Putamen (tissue), 1 donor: ENCODE data around the gene SPCS2.
"Not testable (repeated sequence)": the region's sequence is repeated elsewhere in the genome, so short reads cannot be mapped to it uniquely, and the experiment has no call there.

Experiments
- DNase-seq: peaks from one replicate; pipeline ENCODE4 v3.0.0-alpha.2; 2016; ENCODE audit warnings: low spot score

Gene SPCS2

DNA sequence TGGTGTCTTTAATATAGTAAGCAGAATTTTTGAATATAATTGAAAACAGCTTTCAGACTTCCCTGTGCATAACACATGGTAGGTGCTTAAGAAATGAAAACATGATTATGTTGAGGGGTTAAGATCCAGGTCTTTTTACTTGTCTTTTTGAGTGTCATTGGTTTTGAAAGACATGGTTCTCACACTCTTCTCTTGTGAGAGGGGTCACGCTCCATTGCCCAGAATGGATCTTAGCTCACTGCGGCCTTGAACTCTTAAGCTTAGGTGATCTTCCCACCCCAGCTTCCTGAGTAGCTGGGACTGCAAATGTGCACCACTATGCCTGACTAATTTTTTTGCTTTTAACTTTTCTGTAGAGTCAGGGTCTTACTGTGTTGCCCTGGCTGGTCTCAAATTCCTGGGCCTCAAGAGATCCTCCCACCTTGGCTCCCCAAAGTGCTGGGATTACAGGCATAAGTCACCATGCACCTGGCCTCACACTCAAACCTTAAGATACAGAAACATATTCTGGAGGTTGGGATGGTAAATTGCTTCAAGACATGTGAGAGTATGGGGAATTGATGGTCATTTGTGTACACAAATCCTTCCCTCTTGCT, 1.4 kb downstream of the SPCS2 start:
- DNase-seq, result no peak

GRCh38 chr11:74951226-74951625, 2.2 kb downstream of the SPCS2 start:
- no peak for DNase-seq

GRCh38 chr11:74952752-74953151, 3.7 kb downstream of the SPCS2 start:
- DNase-seq, result peak; percentile 34

DNA sequence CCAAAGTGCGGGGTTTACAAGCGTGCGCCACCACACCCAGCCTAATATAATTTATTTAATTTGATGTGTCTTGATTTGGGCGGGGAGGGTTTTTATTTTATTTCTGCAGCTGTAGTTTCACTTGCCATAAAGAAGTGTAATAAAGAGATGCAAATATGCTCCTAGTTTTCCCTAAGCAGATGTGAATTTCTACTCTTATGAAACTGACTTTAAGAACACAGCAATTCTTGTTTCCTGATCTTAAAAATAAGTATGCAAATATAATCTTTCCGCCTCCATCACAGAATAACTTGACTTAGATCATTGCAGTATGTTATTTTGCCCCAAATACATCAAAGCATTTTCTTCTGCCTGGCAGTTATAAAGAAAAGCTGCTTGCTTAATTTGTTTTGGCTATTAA, 4.4 kb downstream of the SPCS2 start:
- DNase-seq, result no peak

DNA sequence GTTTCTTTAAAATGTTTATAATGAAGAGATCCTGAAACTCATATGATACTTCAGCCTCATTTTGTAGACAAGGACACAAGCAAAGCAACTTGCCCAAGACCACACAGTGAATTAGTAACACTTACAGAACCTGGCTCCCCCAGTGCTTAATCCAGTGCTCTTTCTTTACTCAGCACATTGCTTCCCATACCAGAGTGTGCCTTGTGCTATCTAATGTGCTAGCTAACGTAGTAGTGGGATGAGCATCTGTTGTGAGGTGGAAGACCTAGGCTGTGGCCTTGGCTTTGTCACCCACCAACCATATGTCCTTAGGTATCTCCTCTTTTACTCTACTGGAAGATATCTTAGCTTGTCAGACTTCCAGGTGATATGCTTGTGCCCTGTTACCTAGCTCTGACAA, 5.1 kb downstream of the SPCS2 start:
- no peak for DNase-seq

- no peak for DNase-seq
Observed at GRCh38 chr11:74956397-74957015, 7.4 kb downstream of the SPCS2 start.

DNA sequence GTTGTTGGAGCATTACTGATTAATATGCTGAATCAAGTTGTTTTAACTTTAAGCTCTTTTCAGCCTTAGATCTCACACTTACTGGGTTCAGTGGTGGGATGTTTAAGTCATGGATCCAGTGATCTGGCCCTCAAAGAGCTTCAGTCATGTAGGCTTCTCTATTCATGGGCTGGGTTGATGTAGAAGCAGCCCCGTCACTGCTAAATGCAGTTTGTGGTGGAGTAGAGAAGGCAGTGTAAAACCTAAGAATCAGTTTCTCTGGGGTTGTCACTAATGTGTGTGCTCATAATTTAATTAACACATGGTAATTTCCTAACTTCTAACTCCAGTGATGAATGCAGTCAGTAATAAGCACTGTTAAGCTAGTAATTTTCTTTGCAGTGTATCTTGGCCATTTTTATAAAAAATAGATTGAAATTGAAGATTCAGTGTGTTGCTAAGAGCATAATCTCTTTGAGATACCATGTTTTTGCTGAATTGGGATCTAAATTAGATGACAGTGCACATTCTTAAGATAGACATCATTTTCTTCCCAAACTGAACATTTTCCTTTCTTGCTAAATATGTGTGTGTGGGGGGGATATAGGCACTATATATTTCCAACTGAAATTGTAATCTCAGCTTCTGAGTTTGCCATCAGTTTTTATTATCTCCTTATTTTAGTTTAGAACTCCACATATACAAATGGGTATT, 9.0 kb downstream of the SPCS2 start:
- DNase-seq, result no peak

DNA sequence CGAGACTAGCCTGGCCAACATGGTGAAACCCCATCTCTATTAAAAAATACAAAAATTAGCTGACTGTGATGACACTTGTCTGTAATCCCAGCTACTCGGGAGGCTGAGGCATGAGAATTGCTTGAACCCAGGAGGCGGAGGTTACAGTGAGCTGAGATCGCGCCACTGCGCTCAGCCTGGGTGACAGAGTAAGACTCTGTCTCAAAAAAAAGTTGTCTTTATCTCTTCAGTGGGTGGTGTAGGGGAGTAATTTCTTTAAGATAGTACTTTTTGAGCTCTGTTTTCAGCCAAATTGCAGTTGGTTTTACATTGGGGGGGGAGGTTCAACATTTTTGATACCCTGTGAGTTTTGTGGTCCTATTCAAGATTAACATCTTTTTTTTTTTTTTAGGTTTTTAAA, 11.1 kb downstream of the SPCS2 start:
- DNase-seq, result not testable (repeated sequence)

DNA sequence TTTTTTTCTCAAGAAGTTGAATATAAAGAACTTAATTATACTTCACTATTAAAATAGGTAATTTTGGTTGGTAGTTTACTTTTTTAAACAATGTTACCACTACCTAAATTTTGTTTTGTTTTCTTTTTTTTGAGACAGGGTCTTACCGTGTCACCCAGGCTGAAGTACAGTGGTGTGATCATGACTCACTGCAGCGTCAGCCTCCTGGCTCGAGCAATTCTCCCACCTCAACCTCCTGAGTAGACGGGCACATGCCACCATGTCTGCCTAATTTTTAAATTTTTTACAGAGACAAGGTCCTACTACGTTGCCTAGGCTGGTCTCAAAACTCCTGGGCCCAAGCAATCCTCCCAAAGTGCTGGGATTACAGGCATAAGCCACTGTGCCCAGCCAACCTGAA, 17.6 kb downstream of the SPCS2 start:
- DNase-seq, result no peak

DNA sequence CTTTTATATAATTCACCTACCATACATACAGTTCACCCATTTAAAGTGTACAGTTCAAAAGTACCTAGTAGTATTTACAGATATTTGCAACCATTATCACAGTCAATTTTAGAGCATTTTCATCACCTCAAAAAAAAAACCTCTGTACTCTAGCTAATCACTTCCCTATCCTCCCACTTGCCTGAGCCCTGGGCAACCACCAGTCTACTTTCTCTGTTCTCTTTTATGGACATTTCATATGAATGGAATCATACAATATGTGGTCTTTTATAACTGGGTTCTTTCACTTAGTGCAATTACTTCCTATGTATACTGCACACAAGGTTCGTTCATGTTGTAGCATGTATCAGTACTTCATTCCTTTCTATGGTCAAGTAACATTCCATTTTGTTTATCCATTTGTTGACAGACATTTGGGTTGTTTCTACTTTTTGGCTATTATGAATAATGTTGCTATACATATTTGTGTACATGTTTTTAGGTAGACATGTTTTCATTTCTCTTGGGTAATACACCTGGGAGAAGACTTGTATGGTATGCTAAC, 21.9 kb downstream of the SPCS2 start:
- DNase-seq, result no peak

DNA sequence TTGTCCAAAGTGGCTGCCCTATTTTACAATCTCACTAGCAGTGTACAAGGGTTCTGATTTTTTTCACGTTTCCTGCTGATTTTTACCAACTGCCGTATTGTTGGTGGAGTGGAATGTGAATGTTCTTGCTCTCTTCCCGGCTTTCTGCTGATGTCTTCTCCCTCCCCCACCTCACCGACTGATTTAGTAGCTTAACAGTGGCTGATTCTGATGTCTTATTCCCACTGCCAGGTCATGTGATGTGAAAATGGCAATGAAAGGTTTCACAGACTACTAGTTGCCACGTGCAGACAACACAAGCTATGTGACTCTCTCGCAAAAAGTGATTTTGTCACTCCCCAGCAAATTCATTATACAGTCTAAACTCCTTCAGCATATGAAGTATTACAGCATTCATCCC, 22.4 kb downstream of the SPCS2 start:
- peak; percentile 34 for DNase-seq

GRCh38 chr11:74978041-74978440, 29.0 kb downstream of the SPCS2 start:
- DNase-seq, result no peak

DNA sequence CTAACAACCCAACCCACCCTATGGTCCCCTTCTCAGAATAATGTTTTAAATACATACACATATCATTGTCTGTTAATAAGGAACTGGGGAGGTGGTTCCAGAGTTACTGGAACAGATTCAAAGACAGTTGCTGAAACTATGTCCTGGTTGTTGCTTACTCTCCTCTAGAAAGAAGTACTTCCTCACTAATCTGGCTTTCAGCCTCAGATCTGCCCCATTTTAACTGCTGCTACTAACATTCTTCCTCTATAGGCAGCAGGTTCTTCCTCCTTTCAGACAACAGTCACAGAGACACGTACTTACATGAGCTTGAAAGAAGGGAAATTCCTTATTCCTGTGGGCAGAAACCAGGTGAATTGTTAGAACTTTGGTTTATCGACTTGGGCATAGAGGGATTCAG, 31.6 kb downstream of the SPCS2 start:
- DNase-seq, result no peak

DNA sequence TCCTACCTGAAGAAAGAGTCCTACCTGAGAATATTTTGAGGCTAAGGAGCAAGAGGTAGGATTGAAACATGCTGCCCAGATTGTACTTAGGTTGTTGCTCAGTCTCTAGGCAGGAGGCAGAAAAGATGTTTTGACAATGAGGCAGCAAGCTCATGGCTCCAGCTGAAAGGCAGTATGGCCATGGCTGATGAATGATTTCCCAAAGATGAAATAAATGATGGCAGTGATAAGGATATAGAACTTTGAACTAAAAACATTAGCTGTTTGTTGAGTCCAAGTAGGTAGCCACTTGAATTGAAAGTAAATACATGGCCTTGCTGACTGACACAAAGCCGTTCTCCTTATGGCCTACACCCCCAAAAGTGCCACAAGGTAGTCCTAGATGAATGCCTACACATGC, 32.8 kb downstream of the SPCS2 start:
- DNase-seq, result no peak

DNA sequence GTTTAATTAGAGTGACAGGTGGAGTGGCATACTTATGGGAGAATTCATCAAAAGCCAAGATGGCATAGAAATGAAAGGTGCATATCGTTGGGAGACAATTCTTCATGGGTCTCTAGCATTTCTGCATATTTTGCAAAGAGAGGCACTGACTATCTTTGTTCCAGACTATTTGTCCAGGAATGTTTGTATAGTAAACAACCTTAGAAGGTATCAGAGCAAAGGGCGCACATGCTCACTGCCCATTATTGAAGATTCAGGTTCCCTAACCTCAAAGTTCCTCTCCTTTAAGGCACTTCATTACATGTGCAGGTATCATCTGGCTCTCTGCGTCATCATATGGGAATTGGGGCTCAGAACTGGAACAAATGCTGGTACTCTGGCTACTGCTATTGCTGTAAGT, 35.0 kb downstream of the SPCS2 start:
- DNase-seq, result no peak

GRCh38 chr11:74984730-74985129, 35.7 kb downstream of the SPCS2 start:
- DNase-seq, result no peak

DNA sequence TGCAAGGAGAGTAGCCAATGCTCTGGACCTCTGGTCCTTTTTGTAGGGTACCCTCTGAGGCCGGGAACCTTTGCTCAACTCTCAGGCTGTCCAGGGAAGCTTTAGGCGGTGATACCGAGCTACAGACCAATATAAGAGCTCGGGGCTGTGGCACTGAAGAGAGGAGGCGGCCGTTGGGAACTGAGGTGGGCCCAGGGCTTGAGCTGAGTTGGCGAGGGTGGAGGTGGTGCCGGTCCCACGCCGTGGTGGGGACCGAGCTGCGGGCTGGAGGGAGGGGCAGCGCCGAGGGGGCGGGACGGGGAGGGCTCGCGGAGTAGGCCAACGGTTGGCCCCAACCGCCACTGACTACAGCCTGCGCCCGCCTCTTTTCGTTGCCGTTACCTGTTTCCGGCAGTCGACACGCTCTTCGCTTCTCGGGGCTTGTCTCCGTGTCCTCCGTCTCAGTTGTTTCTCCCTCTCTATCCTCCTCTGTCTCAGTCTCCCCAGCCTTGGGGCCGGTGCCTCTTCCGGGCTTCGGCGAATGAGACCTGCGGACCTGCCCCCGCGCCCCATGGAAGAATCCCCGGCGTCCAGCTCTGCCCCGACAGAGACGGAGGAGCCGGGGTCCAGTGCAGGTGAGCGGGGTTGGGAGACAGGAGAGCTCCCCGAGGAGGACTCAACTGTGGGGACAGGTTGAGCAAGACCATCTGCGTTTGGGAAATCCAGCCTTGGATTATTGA, 39.6 kb downstream of the SPCS2 start, which contains the start of gene NEU3:
Gene NEU3, plus strand, starts transcription at position 393 of the 719 bp plus-strand sequence. Its CDS starts 128 bp downstream, at position 521.
- peak; percentile 63 for DNase-seq

GRCh38 chr11:74989260-74989638, 40.2 kb downstream of the SPCS2 start:
- DNase-seq, result peak; percentile 1

DNA sequence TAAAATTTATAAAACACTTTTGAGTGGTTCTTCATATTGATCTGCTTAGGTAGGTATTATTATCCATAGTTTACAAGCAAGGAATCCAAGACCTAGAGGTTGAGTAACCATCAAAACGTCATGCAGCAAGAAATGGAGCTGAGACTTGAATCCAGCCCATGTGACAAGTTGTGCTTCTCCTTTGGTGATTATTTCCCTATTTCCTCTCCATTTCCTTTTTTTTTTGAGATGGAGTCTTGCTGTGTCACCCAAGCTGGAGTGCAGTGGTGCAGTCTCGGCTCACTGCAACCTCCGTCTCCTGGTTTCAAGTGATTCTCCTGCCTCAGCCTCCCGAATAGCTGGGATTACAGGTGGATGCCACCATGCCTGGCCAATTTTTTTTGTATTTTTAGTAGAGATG, 41.1 kb downstream of the SPCS2 start:
- DNase-seq, result not testable (repeated sequence)

- no peak for DNase-seq
Observed at GRCh38 chr11:74990941-74991340, 41.9 kb downstream of the SPCS2 start.

GRCh38 chr11:74992852-74993251, 43.8 kb downstream of the SPCS2 start:
- no peak for DNase-seq

DNA sequence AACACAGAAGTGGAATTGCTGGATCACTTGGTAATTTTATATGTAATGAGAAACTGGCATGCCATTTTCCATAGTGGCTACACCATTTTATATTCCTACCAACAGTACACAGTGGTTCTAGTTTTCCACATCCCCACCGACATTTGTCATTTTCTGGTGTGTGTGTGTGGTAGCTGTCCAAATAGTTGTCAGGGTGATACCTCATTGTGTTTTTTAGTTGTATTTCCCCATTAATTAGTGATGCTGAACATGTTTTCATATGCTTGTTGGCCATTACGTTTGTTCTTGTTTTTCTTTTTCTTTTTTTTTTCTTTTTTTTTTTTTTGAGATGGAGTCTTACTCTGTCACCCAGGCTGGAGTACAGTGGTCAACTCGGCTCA, 51.9 kb downstream of the SPCS2 start:
- no peak for DNase-seq

- DNase-seq, result no peak
Observed at GRCh38 chr11:75001686-75002085, 52.6 kb downstream of the SPCS2 start.
